Hematopoietic multipotent progenitor cell treated with erythropoietin and hydrocortisone succinate and interleukin-3 and kit ligand, for 17 days (in vitro differentiated cells): ENCODE measurements around the gene KLHL29.

ENCODE experiments used
- DNase-seq: peaks from one replicate; pipeline ENCODE4 v3.0.0-alpha.2; 2015; ENCODE audit warnings: low spot score

The KLHL29 gene

DNA sequence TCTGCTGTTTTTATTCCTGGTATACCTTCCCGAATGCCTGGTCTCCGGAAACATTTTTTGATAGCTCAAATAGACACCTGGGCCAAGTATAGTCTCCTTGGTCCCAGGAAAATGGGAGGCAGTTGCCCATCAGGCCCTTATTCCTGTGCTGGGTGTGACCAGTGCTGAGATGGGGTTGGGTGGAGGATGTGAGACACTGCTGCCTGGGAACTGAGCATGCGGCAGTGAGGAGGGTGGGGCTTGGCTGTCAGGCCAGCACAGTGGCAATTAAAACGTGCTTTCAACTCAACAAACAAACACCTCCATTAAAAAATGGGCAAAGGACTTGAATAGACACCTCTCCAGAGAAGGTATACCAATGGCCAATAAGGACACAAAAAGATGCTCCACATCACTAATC, 12.5 kb downstream of the KLHL29 start:
- no peak for DNase-seq

DNA sequence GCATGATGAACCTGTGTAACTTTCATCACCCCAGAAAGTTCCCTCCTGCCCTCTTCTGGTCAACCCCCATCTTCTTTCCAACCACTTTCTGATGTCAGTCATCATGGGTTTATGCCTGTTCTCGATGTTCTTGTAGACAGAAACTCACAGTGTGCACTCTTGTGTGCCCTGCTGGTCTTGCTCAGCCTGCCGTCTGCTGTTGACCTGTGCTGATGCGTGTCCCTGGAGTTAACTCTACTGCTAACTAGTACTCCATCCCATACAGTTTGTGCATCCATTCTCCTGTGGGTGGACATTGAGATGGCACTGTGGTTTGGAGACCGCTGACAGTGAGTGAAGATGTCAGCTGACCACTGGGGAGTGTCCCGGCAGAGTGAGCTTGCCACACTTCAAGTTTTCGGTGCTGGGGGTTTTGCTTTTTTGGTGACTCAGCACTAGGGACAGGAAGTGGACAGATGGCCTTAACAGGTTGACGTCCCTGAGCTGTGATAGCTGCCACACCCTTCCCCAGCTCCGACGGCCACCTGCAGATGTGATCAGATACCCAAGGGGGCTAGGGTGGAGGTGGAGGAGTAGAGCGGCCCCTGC, 14.8 kb downstream of the KLHL29 start:
- DNase-seq, result no peak

DNA sequence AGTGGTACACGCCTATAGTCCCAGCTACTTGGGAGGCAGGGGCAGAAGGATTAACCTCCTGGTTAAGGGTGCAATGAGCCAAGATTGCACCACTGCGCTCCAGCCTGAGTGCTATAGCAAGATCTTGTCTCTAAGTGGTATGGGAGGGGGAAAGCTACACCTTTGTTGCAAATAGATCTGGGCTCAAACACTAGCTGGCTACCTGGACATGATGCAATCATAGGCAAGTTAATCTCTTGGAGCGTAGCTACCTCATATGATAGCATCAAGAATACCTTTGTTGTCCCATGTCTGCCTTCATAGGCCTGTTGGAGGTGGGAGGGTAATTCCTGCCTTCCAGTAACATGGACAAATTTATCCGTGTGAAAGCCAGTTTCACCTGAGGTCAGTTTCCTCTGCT, 15.7 kb downstream of the KLHL29 start:
- no peak for DNase-seq

DNA sequence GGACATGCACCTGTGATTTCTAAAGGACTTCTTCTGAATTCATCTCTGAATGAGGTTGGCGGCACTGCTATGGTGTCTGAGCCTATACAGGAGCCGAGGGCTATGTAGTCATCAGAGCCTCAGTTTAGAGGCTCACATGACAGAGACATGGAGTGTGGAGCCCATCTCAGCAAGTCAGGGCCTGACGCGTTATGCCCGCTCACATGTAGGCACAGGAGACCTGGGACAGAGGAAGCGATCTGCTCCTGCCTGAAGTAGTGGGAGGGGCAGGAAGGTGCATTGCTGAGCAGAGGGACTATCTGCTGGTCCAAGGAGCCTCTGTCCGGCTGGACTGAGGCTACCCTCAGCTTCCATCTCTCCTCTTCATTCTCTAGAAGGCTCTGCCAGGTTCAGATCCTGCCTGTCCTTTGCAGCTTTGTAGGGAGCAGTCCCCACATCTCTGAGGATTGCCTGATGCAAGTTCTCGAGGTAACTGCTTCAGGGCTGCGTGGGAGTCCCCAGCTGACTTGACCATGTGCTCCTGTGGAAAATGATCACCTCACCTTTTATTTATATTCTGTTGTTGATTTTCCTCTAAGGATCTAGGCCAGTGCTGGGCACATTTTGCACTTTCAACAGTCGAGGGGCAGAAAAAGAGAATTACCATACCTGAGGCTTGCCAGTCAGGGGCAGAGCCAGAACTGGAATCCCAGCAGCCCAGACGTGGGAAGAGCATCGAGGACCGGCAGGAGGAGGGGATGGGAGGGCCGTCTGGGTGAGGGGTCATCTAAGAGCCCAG, 16.6 kb downstream of the KLHL29 start:
- DNase-seq, result no peak

DNA sequence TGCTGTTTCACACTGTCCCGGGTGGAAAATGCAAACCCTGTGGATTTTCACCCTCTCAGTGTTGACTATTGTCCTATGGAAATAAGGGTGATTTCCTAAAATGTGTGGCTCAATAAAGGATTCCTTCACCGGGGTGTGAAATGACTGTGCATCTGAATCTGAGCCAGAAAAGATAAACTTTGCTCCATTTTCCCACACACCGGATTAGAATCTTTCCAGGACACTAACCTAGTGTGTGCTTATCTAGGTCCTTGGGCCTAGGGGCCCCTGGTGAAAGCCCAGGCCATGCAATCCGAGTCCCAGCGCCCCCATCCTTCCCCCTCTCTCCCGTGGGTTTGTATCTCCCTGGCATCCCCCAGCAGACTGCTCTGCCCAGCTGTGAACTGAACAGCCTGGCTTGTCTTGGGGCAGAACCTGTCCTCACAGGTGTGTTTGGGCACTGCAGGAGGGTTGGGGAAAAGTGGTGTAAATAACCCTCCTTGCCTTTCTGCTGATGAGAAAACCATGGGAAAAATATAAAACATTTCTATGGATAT, 17.3 kb downstream of the KLHL29 start:
- no peak for DNase-seq

DNA sequence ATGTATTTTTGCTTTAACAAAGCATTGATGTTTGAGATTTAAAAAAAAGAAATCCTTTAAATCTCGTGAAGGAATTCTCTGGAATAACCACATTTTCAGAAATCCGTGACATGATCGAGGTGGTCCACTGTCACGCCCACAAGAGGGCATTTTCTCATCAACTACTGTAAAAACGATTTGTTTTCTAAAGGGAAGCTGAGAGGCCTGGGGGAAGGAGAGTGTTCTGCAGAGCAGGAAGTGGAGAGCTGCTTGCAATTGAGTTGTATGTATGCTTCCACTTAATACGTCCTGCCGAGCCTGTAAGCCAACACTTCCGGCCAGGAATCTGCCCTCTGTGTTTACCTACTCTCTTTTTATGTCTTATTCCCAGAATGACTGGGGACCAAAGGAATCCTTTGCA, 19.4 kb downstream of the KLHL29 start:
- DNase-seq, result no peak

DNA sequence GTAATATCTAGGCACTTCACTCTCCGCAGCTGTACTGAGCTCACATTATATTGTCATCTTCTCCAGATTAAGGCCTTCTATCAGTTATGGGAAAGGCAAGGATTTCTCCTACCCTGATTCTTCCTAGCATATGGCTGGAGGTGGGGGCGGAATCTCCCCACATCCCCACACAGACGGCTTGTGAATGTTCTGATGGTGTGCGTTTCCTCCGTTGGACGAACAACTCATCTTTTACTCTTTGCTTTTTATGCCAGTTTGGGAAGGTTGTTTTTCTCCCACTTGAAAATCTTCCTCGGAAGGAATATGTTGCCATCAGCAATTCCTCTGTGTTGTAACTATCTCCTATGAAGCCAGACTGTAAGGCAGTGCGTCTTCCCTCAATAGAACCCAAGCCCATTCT, 24.3 kb downstream of the KLHL29 start:
- DNase-seq, result no peak

DNA sequence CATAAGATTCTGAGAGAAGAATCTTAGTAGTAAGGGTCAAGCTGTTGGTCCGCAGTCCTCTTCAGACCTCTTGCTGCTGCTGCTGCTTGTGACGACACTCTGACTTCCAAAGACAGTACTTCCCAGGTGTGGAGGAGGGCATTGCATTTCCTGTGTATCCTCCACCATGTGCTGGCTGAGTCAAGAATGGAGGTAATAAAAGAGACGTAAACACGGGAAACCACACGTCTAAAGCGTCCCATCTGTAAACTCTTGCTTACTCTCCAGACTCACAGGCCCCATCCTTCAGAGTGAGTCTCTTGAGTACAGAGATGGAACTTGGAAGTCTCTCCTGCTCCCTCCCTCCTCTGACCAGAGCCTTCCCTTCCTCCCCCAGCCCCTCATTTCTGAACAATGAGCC, 25.6 kb downstream of the KLHL29 start:
- DNase-seq, result no peak

DNA sequence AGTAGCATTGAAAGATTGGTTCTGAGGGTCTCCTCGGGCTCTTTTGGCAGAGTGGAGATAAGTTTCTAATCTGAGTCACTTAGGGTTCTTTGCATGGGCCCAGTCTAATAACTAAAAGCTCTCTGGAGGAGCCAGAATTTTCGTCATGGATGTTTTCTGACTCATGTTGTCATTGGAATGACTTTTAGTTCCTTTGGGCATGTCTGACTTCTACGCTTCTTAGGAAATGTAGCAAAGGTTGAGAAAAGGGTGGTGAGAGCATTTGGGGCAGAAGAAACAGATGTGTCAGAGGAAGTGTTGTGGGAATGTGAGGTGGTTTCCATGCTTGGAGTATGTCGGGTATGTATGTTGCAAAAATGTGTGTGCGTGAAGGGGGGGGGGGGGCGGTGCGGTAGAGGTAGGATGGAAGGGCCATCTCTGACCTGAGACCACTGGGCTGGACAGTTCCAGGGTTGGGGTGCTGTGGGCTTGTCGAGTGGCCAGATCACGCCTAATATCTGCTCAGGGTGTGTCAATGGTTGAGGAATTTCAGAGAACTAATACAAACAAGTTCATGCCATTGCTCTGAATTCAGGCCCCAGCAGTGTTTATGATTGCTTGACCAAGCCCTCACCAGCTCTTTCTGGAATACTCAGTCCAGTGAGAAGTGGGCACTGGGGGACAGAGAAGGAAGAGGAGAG, 26.9 kb downstream of the KLHL29 start:
- DNase-seq, result no peak

DNA sequence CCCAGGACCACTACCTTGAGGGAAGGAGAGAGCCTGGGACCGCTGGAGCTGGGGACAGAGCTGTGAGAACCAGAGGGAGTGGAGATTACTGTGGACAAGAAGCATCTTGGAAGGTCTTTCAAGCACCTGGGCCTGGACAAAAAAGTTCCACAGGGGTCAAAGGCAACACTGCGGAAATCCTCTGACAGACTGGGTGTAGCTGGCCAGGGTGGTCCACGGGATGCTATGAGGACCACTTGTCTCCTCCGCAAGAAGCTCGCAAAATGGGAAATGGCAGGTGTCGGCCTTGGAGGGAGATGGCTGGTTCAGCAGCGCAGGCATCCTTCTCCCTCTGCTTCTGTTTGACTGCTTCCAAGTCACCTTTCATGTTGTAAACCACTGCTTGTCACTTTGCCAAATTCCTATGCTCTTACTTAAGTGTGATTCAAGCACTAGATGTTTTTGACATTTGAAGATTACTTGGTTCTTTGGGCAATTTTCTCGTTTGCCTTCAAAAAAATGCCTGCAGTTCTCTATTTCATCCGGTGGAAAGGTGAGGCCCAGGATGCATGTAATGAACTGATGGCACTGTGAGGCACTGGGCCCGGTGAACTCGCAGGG, 27.7 kb downstream of the KLHL29 start:
- DNase-seq, result no peak

DNA sequence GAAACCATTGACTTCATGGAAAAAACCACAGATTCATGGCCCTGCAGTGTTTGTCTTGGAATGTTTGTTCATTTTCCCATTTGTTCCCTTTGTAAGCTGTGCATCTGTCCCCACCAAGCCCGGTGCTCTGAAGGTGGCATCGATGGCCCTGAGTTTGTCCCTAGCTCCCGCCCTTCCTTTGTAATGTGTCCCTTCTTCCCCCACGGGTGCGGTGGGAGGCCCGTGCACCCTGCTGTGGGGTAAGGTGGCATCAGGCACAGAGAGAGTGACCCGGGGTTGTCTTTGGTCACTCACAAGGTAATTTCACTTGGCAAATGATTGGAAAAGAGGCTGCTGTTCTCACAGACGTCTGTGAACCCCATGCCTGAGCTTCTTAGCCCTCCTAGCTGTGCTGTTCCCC, 28.7 kb downstream of the KLHL29 start:
- no peak for DNase-seq

DNA sequence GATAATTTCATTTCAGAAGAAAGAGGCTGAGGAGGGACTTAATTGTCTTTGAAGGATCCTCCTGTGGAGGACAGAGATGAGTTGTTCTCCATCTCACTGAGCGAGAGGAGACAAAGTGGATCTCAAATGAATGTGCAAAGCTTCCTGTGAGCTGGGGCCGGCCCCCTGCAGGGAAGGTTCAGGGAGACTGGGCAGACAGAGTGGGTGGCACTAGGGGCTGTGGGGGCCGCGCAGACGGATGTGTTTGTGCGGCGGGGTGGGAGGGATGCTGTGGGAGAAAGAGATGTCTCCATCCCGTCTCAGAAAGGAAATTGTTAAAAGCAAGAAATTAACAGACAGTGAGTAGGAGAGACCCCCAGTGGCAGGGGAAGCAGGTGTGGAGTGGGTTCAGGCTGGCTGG, 29.1 kb downstream of the KLHL29 start:
- no peak for DNase-seq

DNA sequence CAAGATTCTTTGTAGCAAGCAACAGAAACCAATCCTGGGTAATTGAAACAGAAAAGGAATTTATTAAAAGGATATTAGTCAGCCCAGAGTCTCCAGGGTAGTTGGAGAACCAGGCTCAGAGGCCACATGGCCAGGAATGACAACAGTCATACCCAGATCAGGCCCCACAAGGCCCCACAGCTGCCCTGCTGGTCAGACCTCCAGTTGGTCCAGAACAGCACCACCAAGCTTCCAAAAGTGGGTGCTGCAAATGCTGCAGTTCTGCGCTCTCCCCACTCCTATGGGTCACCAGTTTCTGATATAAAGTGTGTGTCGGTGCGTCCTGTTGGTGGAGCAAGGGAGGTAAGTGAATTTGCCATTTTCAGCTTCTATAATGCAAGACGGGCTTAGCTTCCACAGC, 29.9 kb downstream of the KLHL29 start:
- DNase-seq, result no peak

DNA sequence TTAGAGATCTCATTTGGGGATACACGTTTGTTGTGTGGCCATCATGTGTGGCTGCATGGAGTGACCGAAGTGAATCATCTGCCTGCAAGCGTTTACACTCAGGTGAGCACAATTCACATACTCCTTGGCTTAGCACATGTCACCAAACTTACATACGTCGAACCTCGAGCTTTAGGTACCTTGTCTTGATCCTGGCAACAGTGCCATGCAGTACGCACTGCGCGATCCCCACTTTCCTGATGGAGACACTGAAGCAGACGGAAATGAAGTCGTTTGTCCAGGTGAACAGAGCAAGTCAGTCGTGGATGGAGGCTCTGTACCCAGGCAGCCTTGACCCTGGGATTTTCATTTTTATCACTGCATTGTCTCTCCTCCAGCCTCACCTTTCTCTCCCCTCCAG, 32.3 kb downstream of the KLHL29 start:
- DNase-seq, result no peak

DNA sequence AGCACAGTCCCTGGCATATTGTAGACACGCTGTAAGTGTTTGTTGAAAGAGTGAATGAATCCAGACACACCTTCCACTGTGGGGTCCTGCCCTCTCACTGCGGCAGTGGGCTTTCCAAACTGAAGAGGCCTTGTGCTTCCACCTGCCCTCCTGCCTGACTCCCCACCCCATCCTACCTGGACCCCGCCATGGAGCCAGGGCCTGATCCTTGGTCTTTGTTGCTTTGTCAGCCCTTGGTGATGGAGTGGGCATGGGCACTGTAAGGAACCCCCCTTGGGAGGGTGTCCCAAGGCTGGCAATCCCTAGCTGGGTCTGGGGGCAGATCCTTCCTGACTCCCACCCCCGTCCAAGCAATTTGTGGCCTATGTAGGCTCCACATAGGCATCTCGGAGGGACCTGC, 33.1 kb downstream of the KLHL29 start:
- no peak for DNase-seq

DNA sequence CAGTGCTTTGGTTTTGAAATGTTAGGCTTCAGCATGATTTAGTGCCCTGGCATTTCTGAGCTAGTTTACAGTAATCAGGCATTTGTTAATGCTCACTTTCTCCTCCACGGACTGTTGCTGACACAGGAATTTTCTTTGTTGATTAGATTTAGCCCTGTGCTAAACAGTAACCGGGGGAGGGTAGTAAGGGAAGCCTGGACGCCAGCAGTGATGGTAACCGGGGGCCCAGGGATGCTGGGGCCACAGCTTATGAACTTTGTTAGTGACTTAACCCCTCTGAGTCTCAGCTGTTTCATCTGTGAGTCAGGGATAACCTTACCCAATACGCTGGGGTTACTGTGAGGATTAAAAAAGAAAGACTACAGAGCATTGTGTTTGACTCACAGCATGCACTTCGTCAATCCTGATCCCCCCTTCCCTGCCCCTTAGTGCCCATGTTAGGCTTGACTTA, 33.5 kb downstream of the KLHL29 start:
- DNase-seq, result no peak

DNA sequence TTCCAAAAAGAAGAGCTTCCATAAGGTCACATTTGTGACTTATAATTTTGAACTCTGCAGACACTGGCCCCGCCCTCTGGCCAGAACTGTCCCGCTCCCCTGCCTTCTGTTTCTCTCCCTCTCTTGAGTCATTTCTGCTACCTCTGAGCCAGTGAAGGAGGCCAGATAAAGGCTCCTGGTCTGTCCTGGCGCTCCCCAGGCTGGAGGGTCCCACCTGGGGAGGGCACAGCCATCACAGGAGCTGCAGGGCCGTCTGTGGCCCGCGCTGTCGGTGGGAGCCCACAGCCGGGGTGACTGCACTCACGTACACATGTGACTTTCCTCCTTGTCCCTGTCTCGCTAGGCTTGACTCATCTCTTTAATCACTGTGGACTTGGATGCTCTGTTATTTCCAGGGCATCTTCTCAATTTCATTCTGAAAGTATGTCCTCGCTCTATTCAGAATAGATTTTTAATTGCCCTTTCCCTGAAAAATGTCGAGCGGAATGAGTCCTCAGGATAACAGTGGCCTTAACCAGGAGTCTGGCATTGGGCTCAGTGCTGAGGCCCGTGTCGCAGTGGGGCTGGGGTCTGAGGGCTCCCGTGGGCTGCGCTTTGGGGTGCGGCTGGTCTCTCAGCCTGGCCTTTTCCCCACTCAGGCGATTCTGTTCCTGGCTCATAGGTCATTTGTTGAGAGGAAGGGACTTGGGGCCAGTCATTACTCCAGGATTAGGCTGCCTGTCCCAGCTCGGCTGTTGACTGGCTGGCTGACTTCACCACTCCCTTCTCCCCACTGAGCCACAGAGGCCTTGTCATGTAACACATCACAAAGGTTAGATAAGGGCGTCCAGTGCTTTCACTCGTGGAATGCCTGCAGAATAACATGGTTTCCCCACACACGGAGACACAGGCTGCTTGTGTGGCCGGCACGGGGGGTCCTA, 34.5 kb downstream of the KLHL29 start:
- no peak for DNase-seq

DNA sequence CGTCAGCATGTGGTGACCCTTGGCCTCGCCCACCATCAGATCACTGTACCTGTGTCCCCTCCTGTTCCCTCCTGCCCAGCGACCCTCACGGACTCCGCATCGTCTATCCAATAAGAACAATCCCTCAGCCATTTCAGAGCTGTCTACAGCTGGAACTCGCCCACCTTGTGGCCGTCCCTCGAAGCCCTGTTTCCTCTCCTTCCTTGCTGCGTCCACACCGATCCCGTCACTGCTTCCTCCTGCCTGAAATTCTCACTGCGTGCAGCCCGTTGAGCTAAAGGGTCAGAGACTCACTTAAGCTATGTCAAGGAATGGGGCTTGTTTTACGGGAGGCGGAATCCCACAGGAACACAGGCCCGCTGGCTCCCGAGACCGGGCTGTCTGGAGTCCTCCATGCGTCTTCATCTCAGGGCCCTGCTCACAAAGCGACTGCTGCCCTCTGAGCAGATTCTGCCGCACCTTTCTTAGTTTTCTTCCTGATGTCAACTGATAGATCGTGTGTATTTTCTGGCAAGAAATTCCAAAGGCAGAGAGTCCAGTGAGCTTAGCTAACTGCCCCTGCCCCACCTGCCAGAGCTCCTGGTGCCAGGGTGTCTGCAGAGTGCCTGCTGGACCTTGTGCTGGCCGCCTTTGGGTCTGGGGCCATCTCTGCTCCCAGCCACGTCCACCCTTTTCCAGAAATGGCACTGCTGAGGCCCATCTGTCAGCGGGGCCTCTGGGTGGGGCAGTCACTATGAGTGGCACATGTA, 35.3 kb downstream of the KLHL29 start:
- DNase-seq, result no peak

DNA sequence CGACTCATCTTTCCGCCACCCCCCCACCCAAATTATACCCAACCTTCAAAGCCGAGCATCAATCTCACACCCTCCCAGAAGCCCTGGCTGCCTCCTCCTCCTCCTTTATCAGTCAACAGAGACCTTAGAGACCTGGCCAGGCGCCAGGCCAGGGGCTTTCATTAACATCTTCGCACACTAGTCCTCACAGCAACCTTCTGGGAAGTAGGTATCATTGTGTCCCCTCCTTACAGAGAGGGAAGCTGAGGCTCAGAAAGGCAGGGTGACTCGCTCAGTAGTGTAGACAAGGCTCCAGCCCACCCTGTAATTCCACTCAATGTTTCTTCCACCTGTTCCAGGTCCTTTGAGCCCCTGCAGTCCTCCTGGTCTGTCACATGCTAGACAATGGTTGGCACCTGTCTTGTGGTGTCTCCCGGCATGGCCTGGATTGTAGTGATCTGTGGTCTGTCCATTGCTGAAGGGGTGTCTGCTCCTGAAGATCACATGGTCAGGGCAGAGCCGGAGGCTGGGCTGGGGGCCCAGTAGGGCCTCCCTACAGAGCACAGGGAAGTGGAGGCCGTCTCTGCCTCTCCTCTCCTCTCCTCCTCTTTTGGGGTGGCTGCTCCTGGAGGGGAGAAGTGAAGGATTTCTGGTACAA, 36.0 kb downstream of the KLHL29 start:
- no peak for DNase-seq
